Right lobe of liver (tissue), 4 donors: Measurements from ENCODE around the gene SMC1B.

ENCODE experiments used
- CTCF ChIP-seq, 4 donors: fragments of 200-600 bp in 3 of 4; fragments of 450-650 bp in 1 of 4; IDR thresholded peaks; one replicate each; pipeline versions ENCODE4 v1.5.1 to v1.8.0; 2016 to 2022; ENCODE audit warnings: antibody characterized with exemption in 4 of 4, mild to moderate bottlenecking in 2 of 4
- POLR2A ChIP-seq: fragments of 450-650 bp; IDR thresholded peaks from one replicate; pipeline ENCODE4 v1.6.1; 2017; ENCODE audit warnings: antibody characterized with exemption, mild to moderate bottlenecking
- donor health status: DM: no; HTN: no; CAD: no.
- donor health status: DM: no; HTN: no; CAD: no.
- donor health status: DM: no; HTN: yes; CAD: no.

- TF ChIP-seq CTCF (IDR thresholded peaks at IDR 0.05) (no peak), POLR2A (no peak)
Measured at GRCh38 chr22:45450101-45450785, 36.8 kb upstream of the SMC1B start.
